K562 (cell line): ENCODE measurements around the gene MAP3K20. TPM values are rescaled to one million over a fixed set of nuclear protein-coding genes. Genes with fewer than 3 reads are reported as not detected.

Experiments used
- BDP1 ChIP-seq: IDR thresholded peaks from 3 replicates; pipeline ENCODE4 v1.6.1; 2011; ENCODE audit not compliant: insufficient read length, insufficient read depth
- C11orf30 ChIP-seq: fragments of 450-650 bp; IDR thresholded peaks from 2 replicates; pipeline ENCODE4 v1.6.1; 2016; ENCODE audit warnings: low read depth, mild to moderate bottlenecking
- ESRRB ChIP-seq: fragments of 250-450 bp; sonication (Bioruptor Pico); IDR thresholded peaks from 2 replicates; pipeline ENCODE4 v1.5.0; 2020; ENCODE audit warnings: mild to moderate bottlenecking, moderate library complexity, borderline replicate concordance
- FOSL1 ChIP-seq: fragments of 200-800 bp; sonication (Bioruptor generic); conservative IDR thresholded peaks from 2 replicates; pipeline ENCODE4 v1.6.1; 2016; ENCODE audit warnings: missing genetic modification characterization, missing compliant biosample characterization
- KLF16 ChIP-seq: IDR thresholded peaks from 2 replicates; pipeline ENCODE4 v1.6.1; 2016; ENCODE audit warnings: antibody characterized with exemption
- NFYB ChIP-seq: IDR thresholded peaks from 2 replicates; pipeline ENCODE4 v1.6.1; 2011; ENCODE audit warnings: mild to moderate bottlenecking, moderate library complexity; ENCODE audit not compliant: insufficient read length; ENCODE audit errors: extremely low read depth
- PTBP1 ChIP-seq: fragments of 200-400 bp; formaldehyde crosslinking; IDR thresholded peaks from 2 replicates; pipeline ENCODE4 v1.6.1; 2017; ENCODE audit warnings: low read depth, low read length
- SIN3A ChIP-seq, 2 experiments: fragments of 150-350 bp in 1 of 2; IDR thresholded peaks; 2 replicates each; pipeline ENCODE4 v1.6.1; 2011 to 2016; ENCODE audit warnings: borderline replicate concordance in 2 of 2, low read depth in 2 of 2, low read length in 2 of 2, mild to moderate bottlenecking in 2 of 2, moderate library complexity in 2 of 2; ENCODE audit not compliant: control insufficient read depth in 1 of 2
- SMAD4 ChIP-seq: fragments of 250-450 bp; sonication (Bioruptor Pico); conservative IDR thresholded peaks from 2 replicates; pipeline ENCODE4 v1.8.0; 2021; ENCODE audit warnings: inconsistent platforms, mild to moderate bottlenecking, moderate library complexity
- SMARCA4 ChIP-seq: fragments of 450-650 bp; IDR thresholded peaks from 2 replicates; pipeline ENCODE4 v1.6.1; 2016
- SRF ChIP-seq, 2 experiments: fragments of 250-450, 450-650 bp in 1 of 2; sonication (Bioruptor Pico) in 1 of 2; sonication (generic) in 1 of 2; formaldehyde crosslinking; IDR thresholded peaks; 2 replicates each; pipeline versions ENCODE4 v1.5.0 to v1.5.1; 2020 to 2022; ENCODE audit warnings: mild to moderate bottlenecking in 1 of 2, missing genetic modification reagents in 1 of 2
- TEAD2 ChIP-seq: fragments of 450-650 bp; IDR thresholded peaks from 2 replicates; pipeline ENCODE4 v1.6.1; 2016; ENCODE audit warnings: missing genetic modification characterization, control low read depth, missing compliant biosample characterization
- ZNF316 ChIP-seq: fragments of 450-650 bp; IDR thresholded peaks from 2 replicates; pipeline ENCODE4 v1.6.1; 2016
- polyA plus RNA-seq, 8 experiments: library from polyadenylated mRNA; depleted of rRNA in 4 of 8; stranded (reverse) in 5 of 8; unstranded in 3 of 8; fragments of >200 nt; fragmentation: Nextera tagmentation in 2 of 8; fragmentation: Illumina TruSeq in 1 of 8; extraction: Ambion mirVana in 2 of 8; extraction: Trizol in 1 of 8; gene quantifications; 2 replicates each; pipeline versions ENCODE4 v1.2.1 to v1.2.3, GENCODE V29; 2011 to 2014; ENCODE audit warnings: inconsistent platforms in 1 of 8, missing spikeins in 1 of 8
- total RNA-seq, 7 experiments: library from RNA; depleted of rRNA in 6 of 7; stranded (reverse); fragments of >200 nt in 6 of 7; fragmentation: Illumina TruSeq in 2 of 7; extraction: Trizol in 2 of 7; gene quantifications; 2 replicates each; pipeline versions ENCODE4 v1.2.1 to v1.2.3, GENCODE V29; 2011 to 2021; ENCODE audit warnings: low replicate concordance in 1 of 7
- TF ChIP-seq, protein P1 (sequence below): fragments of 200-800 bp; sonication (Bioruptor generic); IDR thresholded peaks from 2 replicates; pipeline ENCODE4 v1.6.1; 2017; ENCODE audit warnings: missing genetic modification characterization, missing compliant biosample characterization
- TF ChIP-seq, protein P2 (sequence below): fragments of 250-450 bp; sonication (Bioruptor Pico); IDR thresholded peaks from 2 replicates; pipeline ENCODE4 v1.8.0; 2022; ENCODE audit warnings: inconsistent platforms
- TF ChIP-seq, protein P3 (sequence below): fragments of 450-650 bp; IDR thresholded peaks from 2 replicates; pipeline ENCODE4 v1.6.1; 2017; ENCODE audit warnings: antibody characterized with exemption
- TF ChIP-seq, protein P4 (sequence below): fragments of 250-450 bp; sonication (Bioruptor Pico); IDR thresholded peaks from 2 replicates; pipeline ENCODE4 v1.5.0; 2021; ENCODE audit warnings: mild to moderate bottlenecking, borderline replicate concordance

Gene MAP3K20
- total and polyA plus RNA-seq, 9 of the 15 experiments (the other 6 are each of a cell fraction or from before 2014, with no cell fraction given) = 9.8 to 34.2 (median 27.3) TPM

DNA sequence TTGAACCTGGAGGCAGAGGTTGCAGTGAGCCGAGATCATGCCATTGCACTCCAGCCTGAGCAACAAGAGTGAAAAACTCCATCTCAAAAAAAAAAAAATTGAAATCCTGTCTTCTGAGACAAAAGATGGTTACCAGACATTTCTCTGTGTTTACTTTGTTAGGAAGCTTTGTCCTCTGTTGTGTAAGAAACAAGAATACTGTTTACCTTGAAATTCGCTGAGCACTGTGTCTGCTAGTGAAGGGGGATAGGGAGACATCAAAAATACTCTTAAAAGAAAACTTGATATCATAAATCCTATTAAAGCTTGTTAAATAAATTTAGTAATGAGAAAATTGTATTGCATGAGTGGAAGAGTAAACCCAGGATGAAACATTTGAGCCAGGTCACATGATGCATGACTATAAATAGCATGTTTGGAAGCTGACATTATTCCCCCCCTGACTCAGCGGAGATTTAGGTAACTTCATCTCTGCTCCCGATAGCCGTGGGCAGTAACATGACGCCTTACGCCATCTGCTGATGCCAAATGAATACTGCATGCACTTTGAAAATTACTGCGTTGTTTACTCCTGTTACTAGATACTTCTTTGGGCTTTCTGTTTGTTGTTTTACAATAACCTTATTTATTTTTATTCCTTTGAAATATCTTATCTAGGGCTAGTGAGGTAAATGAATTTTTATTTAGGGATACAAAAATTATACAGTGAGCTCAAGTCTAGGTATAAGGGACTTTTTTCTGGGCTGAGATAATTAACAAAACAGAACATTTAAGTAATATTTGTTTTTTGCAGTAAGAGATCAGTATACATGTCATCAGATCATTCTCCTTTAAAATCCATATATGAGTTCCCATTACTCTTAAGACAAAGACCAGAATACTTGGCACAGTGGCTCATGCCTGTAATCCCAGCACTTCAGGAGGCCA is 134.9 kb downstream of the MAP3K20 start (continued):
- TF ChIP-seq, protein P1, sequence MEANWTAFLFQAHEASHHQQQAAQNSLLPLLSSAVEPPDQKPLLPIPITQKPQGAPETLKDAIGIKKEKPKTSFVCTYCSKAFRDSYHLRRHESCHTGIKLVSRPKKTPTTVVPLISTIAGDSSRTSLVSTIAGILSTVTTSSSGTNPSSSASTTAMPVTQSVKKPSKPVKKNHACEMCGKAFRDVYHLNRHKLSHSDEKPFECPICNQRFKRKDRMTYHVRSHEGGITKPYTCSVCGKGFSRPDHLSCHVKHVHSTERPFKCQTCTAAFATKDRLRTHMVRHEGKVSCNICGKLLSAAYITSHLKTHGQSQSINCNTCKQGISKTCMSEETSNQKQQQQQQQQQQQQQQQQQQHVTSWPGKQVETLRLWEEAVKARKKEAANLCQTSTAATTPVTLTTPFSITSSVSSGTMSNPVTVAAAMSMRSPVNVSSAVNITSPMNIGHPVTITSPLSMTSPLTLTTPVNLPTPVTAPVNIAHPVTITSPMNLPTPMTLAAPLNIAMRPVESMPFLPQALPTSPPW (CRISPR knock-in tag) = peak; percentile 54; the same call in 1 of the 2 replicates
- TF ChIP-seq PTBP1 = no peak
- TF ChIP-seq, protein P2, sequence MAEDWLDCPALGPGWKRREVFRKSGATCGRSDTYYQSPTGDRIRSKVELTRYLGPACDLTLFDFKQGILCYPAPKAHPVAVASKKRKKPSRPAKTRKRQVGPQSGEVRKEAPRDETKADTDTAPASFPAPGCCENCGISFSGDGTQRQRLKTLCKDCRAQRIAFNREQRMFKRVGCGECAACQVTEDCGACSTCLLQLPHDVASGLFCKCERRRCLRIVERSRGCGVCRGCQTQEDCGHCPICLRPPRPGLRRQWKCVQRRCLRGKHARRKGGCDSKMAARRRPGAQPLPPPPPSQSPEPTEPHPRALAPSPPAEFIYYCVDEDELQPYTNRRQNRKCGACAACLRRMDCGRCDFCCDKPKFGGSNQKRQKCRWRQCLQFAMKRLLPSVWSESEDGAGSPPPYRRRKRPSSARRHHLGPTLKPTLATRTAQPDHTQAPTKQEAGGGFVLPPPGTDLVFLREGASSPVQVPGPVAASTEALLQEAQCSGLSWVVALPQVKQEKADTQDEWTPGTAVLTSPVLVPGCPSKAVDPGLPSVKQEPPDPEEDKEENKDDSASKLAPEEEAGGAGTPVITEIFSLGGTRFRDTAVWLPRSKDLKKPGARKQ = no peak
- TF ChIP-seq, protein P3, sequence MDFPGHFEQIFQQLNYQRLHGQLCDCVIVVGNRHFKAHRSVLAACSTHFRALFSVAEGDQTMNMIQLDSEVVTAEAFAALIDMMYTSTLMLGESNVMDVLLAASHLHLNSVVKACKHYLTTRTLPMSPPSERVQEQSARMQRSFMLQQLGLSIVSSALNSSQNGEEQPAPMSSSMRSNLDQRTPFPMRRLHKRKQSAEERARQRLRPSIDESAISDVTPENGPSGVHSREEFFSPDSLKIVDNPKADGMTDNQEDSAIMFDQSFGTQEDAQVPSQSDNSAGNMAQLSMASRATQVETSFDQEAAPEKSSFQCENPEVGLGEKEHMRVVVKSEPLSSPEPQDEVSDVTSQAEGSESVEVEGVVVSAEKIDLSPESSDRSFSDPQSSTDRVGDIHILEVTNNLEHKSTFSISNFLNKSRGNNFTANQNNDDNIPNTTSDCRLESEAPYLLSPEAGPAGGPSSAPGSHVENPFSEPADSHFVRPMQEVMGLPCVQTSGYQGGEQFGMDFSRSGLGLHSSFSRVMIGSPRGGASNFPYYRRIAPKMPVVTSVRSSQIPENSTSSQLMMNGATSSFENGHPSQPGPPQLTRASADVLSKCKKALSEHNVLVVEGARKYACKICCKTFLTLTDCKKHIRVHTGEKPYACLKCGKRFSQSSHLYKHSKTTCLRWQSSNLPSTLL = no peak
- no peak for TF ChIP-seq ESRRB (CRISPR knock-in tag)
- TF ChIP-seq BDP1 = no peak
- no peak for TF ChIP-seq NFYB
- TF ChIP-seq SMAD4 = peak; percentile 22; the same call in 1 of the 2 replicates
- TF ChIP-seq, protein P4, sequence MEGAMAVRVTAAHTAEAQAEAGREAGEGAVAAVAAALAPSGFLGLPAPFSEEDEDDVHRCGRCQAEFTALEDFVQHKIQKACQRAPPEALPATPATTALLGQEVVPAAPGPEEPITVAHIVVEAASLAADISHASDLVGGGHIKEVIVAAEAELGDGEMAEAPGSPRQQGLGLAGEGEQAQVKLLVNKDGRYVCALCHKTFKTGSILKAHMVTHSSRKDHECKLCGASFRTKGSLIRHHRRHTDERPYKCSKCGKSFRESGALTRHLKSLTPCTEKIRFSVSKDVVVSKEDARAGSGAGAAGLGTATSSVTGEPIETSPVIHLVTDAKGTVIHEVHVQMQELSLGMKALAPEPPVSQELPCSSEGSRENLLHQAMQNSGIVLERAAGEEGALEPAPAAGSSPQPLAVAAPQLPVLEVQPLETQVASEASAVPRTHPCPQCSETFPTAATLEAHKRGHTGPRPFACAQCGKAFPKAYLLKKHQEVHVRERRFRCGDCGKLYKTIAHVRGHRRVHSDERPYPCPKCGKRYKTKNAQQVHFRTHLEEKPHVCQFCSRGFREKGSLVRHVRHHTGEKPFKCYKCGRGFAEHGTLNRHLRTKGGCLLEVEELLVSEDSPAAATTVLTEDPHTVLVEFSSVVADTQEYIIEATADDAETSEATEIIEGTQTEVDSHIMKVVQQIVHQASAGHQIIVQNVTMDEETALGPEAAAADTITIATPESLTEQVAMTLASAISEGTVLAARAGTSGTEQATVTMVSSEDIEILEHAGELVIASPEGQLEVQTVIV (CRISPR knock-in tag) = no peak
- no peak for TF ChIP-seq KLF16
- peak; percentile 73 for TF ChIP-seq FOSL1 (tag)
- TF ChIP-seq SIN3A (IDR thresholded peaks at IDR 0.05; ENCODE audit: borderline replicate concordance in 2 of 2, control insufficient read depth in 1 of 2, low read depth in 2 of 2, low read length in 2 of 2) = no peak
- peak; percentile 69; the same call in 1 of the 2 replicates for TF ChIP-seq ZNF316
- 0 out of 2 replicates have a peak, but pooled peaks have one; percentile 40 for TF ChIP-seq TEAD2 (tag)
- TF ChIP-seq SRF (CRISPR knock-in tag; IDR thresholded peaks at IDR 0.05) = peak in 1 of 2 experiments; percentile 86; a peak in 2 of 4 replicates
- TF ChIP-seq C11orf30 = peak; percentile 76
- peak; percentile 58; the same call in 1 of the 2 replicates for TF ChIP-seq SMARCA4
